ENCODE results near the gene PGM5.
A peak's percentile ranks its signal among the peaks of the same experiment; 100 is the strongest.

Gene PGM5

GRCh38 chr9:68462105-68462775, 105.8 kb downstream of the PGM5 start:
- Histone ChIP-seq H3K4me1 (ENCODE audit: low read length) (no peaks in the 10 kb centered on the region), H3K36me3 (replicated peaks; ENCODE audit: low read depth, low read length) (no peaks in the 10 kb centered on the region), H2AFZ (ENCODE audit: low read depth, low read length) (no peak overlapping the region), H3K79me2 (ENCODE audit: low read length) (no peaks in the 10 kb centered on the region), H3K4me3 (ENCODE audit: low read length) (no peak overlapping the region), H4K20me1 (ENCODE audit: insufficient read depth, low read length) (no peaks in the 10 kb centered on the region), H3K9ac (ENCODE audit: low read length) (no peak overlapping the region), H3K9me3 (ENCODE audit: insufficient read depth, low read length) (no peaks in the 10 kb centered on the region), H3K27ac (ENCODE audit: low read length) (no peak overlapping the region), H3K4me2 (ENCODE audit: low read length) (no peak overlapping the region), H3K27me3 (ENCODE audit: low read depth, low read length) (no peaks in the 10 kb centered on the region)
- TF ChIP-seq CTCF (IDR thresholded peaks at IDR 0.05; ENCODE audit: low read depth, low read length) (no peak), EZH2phosphoT487 (IDR thresholded peaks at IDR 0.05; ENCODE audit: low read depth) (no peak)

- Histone ChIP-seq H2AFZ (ENCODE audit: low read depth, low read length) (no peak overlapping the region), H3K9ac (ENCODE audit: low read length) (no peak overlapping the region), H3K36me3 (replicated peaks; ENCODE audit: low read depth, low read length) (no peaks in the 10 kb centered on the region), H3K27ac (ENCODE audit: low read length) (no peak overlapping the region), H4K20me1 (ENCODE audit: insufficient read depth, low read length) (no peaks in the 10 kb centered on the region), H3K79me2 (ENCODE audit: low read length) (no peaks in the 10 kb centered on the region), H3K4me2 (ENCODE audit: low read length) (no peak overlapping the region), H3K27me3 (ENCODE audit: low read depth, low read length) (no peaks in the 10 kb centered on the region), H3K9me3 (ENCODE audit: insufficient read depth, low read length) (no peaks in the 10 kb centered on the region), H3K4me3 (ENCODE audit: low read length) (no peak overlapping the region), H3K4me1 (ENCODE audit: low read length) (peaks cover 17% of the 10 kb centered on the region)
- no peak for TF ChIP-seq EZH2phosphoT487 (IDR thresholded peaks at IDR 0.05; ENCODE audit: low read depth)
Measured at GRCh38 chr9:68470067-68470466, 113.7 kb downstream of the PGM5 start.

GRCh38 chr9:68470634-68471033, 114.2 kb downstream of the PGM5 start:
- Histone ChIP-seq H3K27me3 (ENCODE audit: low read depth, low read length) (no peaks in the 10 kb centered on the region), H3K4me3 (ENCODE audit: low read length) (no peak overlapping the region), H4K20me1 (ENCODE audit: insufficient read depth, low read length) (no peaks in the 10 kb centered on the region), H3K79me2 (ENCODE audit: low read length) (no peaks in the 10 kb centered on the region), H3K4me1 (ENCODE audit: low read length) (peaks cover 17% of the 10 kb centered on the region), H3K27ac (ENCODE audit: low read length) (no peak overlapping the region), H3K9ac (ENCODE audit: low read length) (no peak overlapping the region), H3K4me2 (ENCODE audit: low read length) (no peak overlapping the region), H3K36me3 (replicated peaks; ENCODE audit: low read depth, low read length) (no peaks in the 10 kb centered on the region), H2AFZ (ENCODE audit: low read depth, low read length) (no peak overlapping the region), H3K9me3 (ENCODE audit: insufficient read depth, low read length) (no peaks in the 10 kb centered on the region)
- TF ChIP-seq EZH2phosphoT487 (IDR thresholded peaks at IDR 0.05; ENCODE audit: low read depth) (no peak), CTCF (IDR thresholded peaks at IDR 0.05; ENCODE audit: low read depth, low read length) (no peak)

- H3K4me2 ChIP-seq (ENCODE audit: low read length) = peak overlapping the region; percentile 3; the same call in 1 of the 2 replicates
- no peak overlapping the region for H2AFZ ChIP-seq (ENCODE audit: low read depth, low read length)
- no peaks in the 10 kb centered on the region for H3K27me3 ChIP-seq (ENCODE audit: low read depth, low read length)
- no peak overlapping the region for H3K4me3 ChIP-seq (ENCODE audit: low read length)
- H3K79me2 ChIP-seq (ENCODE audit: low read length) = no peaks in the 10 kb centered on the region
- no peaks in the 10 kb centered on the region for H3K36me3 ChIP-seq (replicated peaks; ENCODE audit: low read depth, low read length)
- peaks cover 17% of the 10 kb centered on the region for H3K4me1 ChIP-seq (ENCODE audit: low read length)
- H4K20me1 ChIP-seq (ENCODE audit: insufficient read depth, low read length) = no peaks in the 10 kb centered on the region
- H3K27ac ChIP-seq (ENCODE audit: low read length) = no peak overlapping the region
- TF ChIP-seq CTCF (IDR thresholded peaks at IDR 0.05; ENCODE audit: low read depth, low read length) (no peak), EZH2phosphoT487 (IDR thresholded peaks at IDR 0.05; ENCODE audit: low read depth) (no peak)
- H3K9me3 ChIP-seq (ENCODE audit: insufficient read depth, low read length) = no peaks in the 10 kb centered on the region
- H3K9ac ChIP-seq (ENCODE audit: low read length) = no peak overlapping the region
Measured at GRCh38 chr9:68472119-68472518, 115.7 kb downstream of the PGM5 start.

All from OCI-LY3 (cell line).